HUES64 (cell line): ENCODE measurements around the gene BIVM.

Experiments used
- H3K27ac ChIP-seq: 2 replicates; pipeline ENCODE4 v1.7.0; 2013; ENCODE audit warnings: low read depth, low read length, inconsistent platforms
- H3K27me3 ChIP-seq: 2 replicates; pipeline ENCODE4 v1.6.1; 2013; ENCODE audit warnings: mild to moderate bottlenecking, low read length; ENCODE audit not compliant: insufficient read depth
- H3K36me3 ChIP-seq: 2 replicates; pipeline ENCODE4 v1.6.1; 2013; ENCODE audit warnings: mild to moderate bottlenecking, low read length; ENCODE audit not compliant: insufficient read depth
- H3K4me1 ChIP-seq: 2 replicates; pipeline ENCODE4 v1.6.1; 2013; ENCODE audit warnings: mild to moderate bottlenecking, low read length, moderate library complexity; ENCODE audit not compliant: insufficient read depth
- H3K4me3 ChIP-seq: 2 replicates; pipeline ENCODE4 v1.5.1; 2013; ENCODE audit warnings: mild to moderate bottlenecking, low read length, moderate library complexity
- H3K9ac ChIP-seq: 2 replicates; pipeline ENCODE4 v1.6.1; 2013; ENCODE audit warnings: mild to moderate bottlenecking, low read depth, low read length
- H3K9me3 ChIP-seq: 2 replicates; pipeline ENCODE4 v1.6.1; 2013; ENCODE audit warnings: low read depth, low read length; ENCODE audit not compliant: insufficient read depth
- WGBS: fragments of 150-250, 120-280 bp; methylation state at CpG from one replicate; pipeline ENCODE4 v1.1.7; 2013; ENCODE audit warnings: missing lambda C conversion rate; 5-methylcytosine and 5-hydroxymethylcytosine counted together

Gene BIVM

GRCh38 chr13:102845289-102845629 is 46.3 kb downstream of the BIVM start:
- H3K36me3 ChIP-seq = no peaks in the 10 kb centered on the region
- H3K9me3 ChIP-seq = no peaks in the 10 kb centered on the region
- H3K27me3 ChIP-seq = no peaks in the 10 kb centered on the region
- H3K4me3 ChIP-seq = peak overlapping the region; percentile 97
- peak overlapping the region; percentile 91 for H3K27ac ChIP-seq
- 7% methylated on average over 13 of the region's 13 CpGs for WGBS
- H3K9ac ChIP-seq = peak overlapping the region; percentile 72
- H3K4me1 ChIP-seq = no peaks in the 10 kb centered on the region

GRCh38 chr13:102845630-102846260 is 46.8 kb downstream of the BIVM start, which contains the start of gene ERCC5:
ERCC5 (plus strand) TSS chr13:102846032; CDS start chr13:102846267, 235 bp downstream.
- H3K9ac ChIP-seq = peak within 1 kb of the TSS; percentile 72
- H3K36me3 ChIP-seq = no peaks in the 10 kb centered on the region
- WGBS = under 1% methylated on average over 49 of the region's 49 CpGs
- peak within 1 kb of the TSS; percentile 91 for H3K27ac ChIP-seq
- H3K27me3 ChIP-seq = no peaks in the 10 kb centered on the region
- H3K9me3 ChIP-seq = no peaks in the 10 kb centered on the region
- H3K4me3 ChIP-seq = peak within 1 kb of the TSS; percentile 97
- H3K4me1 ChIP-seq = no peaks in the 10 kb centered on the region

GRCh38 chr13:102846261-102847015 is 47.5 kb downstream of the BIVM start:
- peak overlapping the region; percentile 72 for H3K9ac ChIP-seq
- WGBS = 1% methylated on average over 27 of the region's 31 CpGs
- no peaks in the 10 kb centered on the region for H3K36me3 ChIP-seq
- H3K9me3 ChIP-seq = no peaks in the 10 kb centered on the region
- H3K4me1 ChIP-seq = no peaks in the 10 kb centered on the region
- peak overlapping the region; percentile 97 for H3K4me3 ChIP-seq
- no peaks in the 10 kb centered on the region for H3K27me3 ChIP-seq
- peak overlapping the region; percentile 91 for H3K27ac ChIP-seq

- Histone ChIP-seq H3K4me1 (no peaks in the 10 kb centered on the region), H3K36me3 (no peaks in the 10 kb centered on the region), H3K27ac (no peak overlapping the region), H3K4me3 (peak overlapping the region; percentile 97), H3K9ac (no peak overlapping the region; the same call in 1 of the 2 replicates), H3K27me3 (no peaks in the 10 kb centered on the region), H3K9me3 (no peaks in the 10 kb centered on the region)
- 43% methylated on average over 10 of the region's 12 CpGs for whole genome bisulfite sequencing
Measured at GRCh38 chr13:102847272-102848234, 48.6 kb downstream of the BIVM start.

- H3K27ac ChIP-seq = no peak overlapping the region
- no peaks in the 10 kb centered on the region for H3K9me3 ChIP-seq
- H3K36me3 ChIP-seq = peaks cover 5% of the 10 kb centered on the region
- H3K4me1 ChIP-seq = no peaks in the 10 kb centered on the region
- H3K4me3 ChIP-seq = no peak overlapping the region
- 96% methylated on average over 5 of the region's 6 CpGs for WGBS
- no peaks in the 10 kb centered on the region for H3K27me3 ChIP-seq
- H3K9ac ChIP-seq = no peak overlapping the region
Measured at GRCh38 chr13:102848956-102849355, 50.0 kb downstream of the BIVM start.

GRCh38 chr13:102852556-102852955 is 53.6 kb downstream of the BIVM start:
- no peak overlapping the region for H3K9ac ChIP-seq
- no peak overlapping the region for H3K4me3 ChIP-seq
- H3K27me3 ChIP-seq = no peaks in the 10 kb centered on the region
- no peaks in the 10 kb centered on the region for H3K9me3 ChIP-seq
- H3K27ac ChIP-seq = no peak overlapping the region
- H3K4me1 ChIP-seq = no peaks in the 10 kb centered on the region
- WGBS = 91% methylated on average over 3 of the region's 3 CpGs
- H3K36me3 ChIP-seq = peaks cover 35% of the 10 kb centered on the region

- 97% methylated on average over 7 of the region's 7 CpGs for WGBS
- Histone ChIP-seq H3K9me3 (no peaks in the 10 kb centered on the region), H3K4me1 (no peaks in the 10 kb centered on the region), H3K9ac (no peak overlapping the region), H3K4me3 (no peak overlapping the region), H3K27ac (no peak overlapping the region), H3K36me3 (peaks cover 57% of the 10 kb centered on the region), H3K27me3 (no peaks in the 10 kb centered on the region)
Measured at GRCh38 chr13:102854675-102855074, 55.8 kb downstream of the BIVM start.

GRCh38 chr13:102856557-102856956 is 57.6 kb downstream of the BIVM start:
- H3K27me3 ChIP-seq = no peaks in the 10 kb centered on the region
- no peaks in the 10 kb centered on the region for H3K9me3 ChIP-seq
- no peak overlapping the region for H3K4me3 ChIP-seq
- H3K27ac ChIP-seq = no peak overlapping the region
- 77% methylated on average over 6 of the region's 6 CpGs for WGBS
- no peaks in the 10 kb centered on the region for H3K4me1 ChIP-seq
- H3K9ac ChIP-seq = no peak overlapping the region
- peaks cover 72% of the 10 kb centered on the region for H3K36me3 ChIP-seq

GRCh38 chr13:102862624-102863210 is 63.8 kb downstream of the BIVM start:
- H3K27ac ChIP-seq = no peak overlapping the region
- 98% methylated on average over 13 of the region's 13 CpGs for WGBS
- H3K36me3 ChIP-seq = peaks cover 94% of the 10 kb centered on the region

GRCh38 chr13:102863590-102863989 is 64.7 kb downstream of the BIVM start:
- Histone ChIP-seq H3K9ac (no peak overlapping the region), H3K4me3 (no peak overlapping the region), H3K27ac (no peak overlapping the region), H3K36me3 (peaks cover 91% of the 10 kb centered on the region), H3K9me3 (no peaks in the 10 kb centered on the region), H3K27me3 (no peaks in the 10 kb centered on the region), H3K4me1 (no peaks in the 10 kb centered on the region)
- 70% methylated on average over 4 of the region's 4 CpGs for WGBS

More at GRCh38 chr13:102862624-102863210, 63.8 kb downstream of the BIVM start:
- H3K4me3 ChIP-seq = no peak overlapping the region
- H3K9ac ChIP-seq = no peak overlapping the region
- no peaks in the 10 kb centered on the region for H3K9me3 ChIP-seq
- H3K4me1 ChIP-seq = no peaks in the 10 kb centered on the region
- no peaks in the 10 kb centered on the region for H3K27me3 ChIP-seq
